Ishikawa (cell line): Measurements from ENCODE around the gene KRTAP9-1.

Source experiments
- CEBPB ChIP-seq: IDR thresholded peaks from 2 replicates; pipeline ENCODE4 v1.6.1; 2012
- EP300 ChIP-seq: IDR thresholded peaks from 2 replicates; pipeline ENCODE4 v1.6.1; 2012; ENCODE audit warnings: borderline replicate concordance
- TCF12 ChIP-seq: IDR thresholded peaks from 2 replicates; pipeline ENCODE4 v1.6.1; 2012; ENCODE audit warnings: low read depth
- YY1 ChIP-seq: IDR thresholded peaks from 2 replicates; pipeline ENCODE4 v1.6.1; 2012; ENCODE audit warnings: low read depth
- ZBTB7A ChIP-seq: IDR thresholded peaks from 2 replicates; pipeline ENCODE4 v1.6.1; 2012; ENCODE audit warnings: low read depth

DNA sequence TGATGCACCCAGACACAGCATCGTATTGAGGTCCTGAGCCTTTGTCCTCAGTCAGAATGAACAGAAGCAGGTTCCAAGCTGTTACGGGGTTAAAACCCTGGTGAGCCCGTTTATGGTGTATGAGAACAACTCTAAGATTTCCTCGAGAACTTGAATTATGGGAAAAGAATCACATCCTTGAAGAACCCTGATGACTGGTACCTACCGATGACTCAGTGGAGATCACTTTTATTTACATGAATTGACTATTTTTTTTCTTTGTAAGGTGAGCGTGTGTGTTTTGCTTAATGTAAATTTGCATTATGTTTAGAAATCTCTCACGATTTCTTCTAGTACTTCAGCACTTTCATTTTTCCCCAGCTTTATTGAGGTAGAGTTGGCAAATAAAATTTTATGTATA lies 25.9 kb upstream of the KRTAP9-1 start:
- TF ChIP-seq CEBPB (no peak), ZBTB7A (no peak), TCF12 (no peak), EP300 (no peak), YY1 (no peak)
